Stomach (tissue), 4 donors: ENCODE results near the gene AGAP3.

Experiments
- CTCF ChIP-seq, 7 experiments: fragments of 450-650 bp in 4 of 7; fragments of 200-600 bp in 3 of 7; sonication (generic) in 3 of 7; IDR thresholded peaks; one replicate each; pipeline ENCODE4 v1.5.1; 2016 to 2019; ENCODE audit warnings: antibody characterized with exemption in 7 of 7, control low read depth in 2 of 7, mild to moderate bottlenecking in 1 of 7
- EP300 ChIP-seq: sonication (generic); formaldehyde crosslinking; IDR thresholded peaks from one replicate; pipeline ENCODE4 v1.6.1; 2017; ENCODE audit warnings: antibody characterized with exemption
- POLR2A ChIP-seq, 4 donors: fragments of 450-650 bp; IDR thresholded peaks; one replicate each; pipeline ENCODE4 v1.6.1; 2016; ENCODE audit warnings: antibody characterized with exemption in 4 of 4, control low read depth in 2 of 4, mild to moderate bottlenecking in 1 of 4, moderate library complexity in 1 of 4
- POLR2AphosphoS5 ChIP-seq, 3 donors: sonication (generic); formaldehyde crosslinking; IDR thresholded peaks; one replicate each; pipeline ENCODE4 v1.6.1; 2016; ENCODE audit warnings: antibody characterized with exemption in 3 of 3

- no peak for TF ChIP-seq CTCF (IDR thresholded peaks at IDR 0.05)
- no peak for TF ChIP-seq POLR2AphosphoS5 (IDR thresholded peaks at IDR 0.05)
- no peak for TF ChIP-seq POLR2A (IDR thresholded peaks at IDR 0.05)
- TF ChIP-seq EP300, result no peak
Measured at GRCh38 chr7:151133986-151134742, 47.9 kb downstream of the AGAP3 start.
